H9 (cell line): ENCODE measurements around the gene MIS12. TPM values are rescaled to one million over a fixed set of nuclear protein-coding genes. Genes with fewer than 3 reads are reported as not detected.
A peak's percentile ranks its signal among the peaks of the same experiment; 100 is the strongest.

Source experiments
- DNase-seq: peaks from one replicate; pipeline ENCODE4 v3.0.0-alpha.2; 2017
- H2AFZ ChIP-seq: one replicate; pipeline ENCODE4 v1.6.1; 2013; ENCODE audit warnings: mild to moderate bottlenecking, low read length, control low read depth, moderate library complexity
- H2AK5ac ChIP-seq: 2 replicates; pipeline ENCODE4 v1.6.1; 2013; ENCODE audit warnings: low read length, control low read depth, mixed read lengths; ENCODE audit not compliant: insufficient read length
- H2BK120ac ChIP-seq: one replicate; pipeline ENCODE4 v1.6.1; 2013; ENCODE audit warnings: low read depth, mild to moderate bottlenecking, low read length, control low read depth, inconsistent platforms; ENCODE audit not compliant: poor library complexity, severe bottlenecking
- H2BK12ac ChIP-seq: 2 replicates; pipeline ENCODE4 v1.6.1; 2013; ENCODE audit warnings: low read length, control low read depth, mixed read lengths, low read depth; ENCODE audit not compliant: insufficient read length
- H2BK15ac ChIP-seq: 2 replicates; pipeline ENCODE4 v1.6.1; 2013; ENCODE audit warnings: low read depth, low read length, control low read depth
- H2BK20ac ChIP-seq: one replicate; pipeline ENCODE4 v1.6.1; 2013; ENCODE audit warnings: low read depth, mild to moderate bottlenecking, low read length, control low read depth, inconsistent platforms; ENCODE audit not compliant: poor library complexity, severe bottlenecking
- H2BK5ac ChIP-seq: 2 replicates; pipeline ENCODE4 v1.6.1; 2013; ENCODE audit warnings: low read length, control low read depth, mixed read lengths; ENCODE audit not compliant: insufficient read length
- H3K14ac ChIP-seq: 2 replicates; pipeline ENCODE4 v1.6.1; 2013; ENCODE audit warnings: low read length, control low read depth; ENCODE audit not compliant: insufficient read depth
- H3K18ac ChIP-seq: 2 replicates; pipeline ENCODE4 v1.6.1; 2013; ENCODE audit warnings: low read depth, mild to moderate bottlenecking, mixed read lengths, low read length, control low read depth; ENCODE audit not compliant: insufficient read length
- H3K23ac ChIP-seq: 2 replicates; pipeline ENCODE4 v1.6.1; 2013; ENCODE audit warnings: low read length, control low read depth, mixed read lengths, low read depth; ENCODE audit not compliant: insufficient read length
- H3K23me2 ChIP-seq: 2 replicates; pipeline ENCODE4 v1.6.1; 2013; ENCODE audit warnings: low read depth, mild to moderate bottlenecking, mixed read lengths, low read length, control low read depth; ENCODE audit not compliant: insufficient read length, poor library complexity, severe bottlenecking
- H3K27ac ChIP-seq: 2 replicates; pipeline ENCODE4 v1.5.1; 2013; ENCODE audit warnings: low read length, control low read depth, mixed read lengths, low read depth; ENCODE audit not compliant: insufficient read length
- H3K27me3 ChIP-seq: 2 replicates; pipeline ENCODE4 v1.6.1; 2013; ENCODE audit warnings: low read length, control low read depth, inconsistent platforms; ENCODE audit not compliant: insufficient read depth
- H3K4ac ChIP-seq: 2 replicates; pipeline ENCODE4 v1.6.1; 2013; ENCODE audit warnings: low read depth, mild to moderate bottlenecking, control low read depth, inconsistent platforms, low read length, moderate library complexity
- H3K4me1 ChIP-seq: 2 replicates; pipeline ENCODE4 v1.6.1; 2013; ENCODE audit warnings: low read length, control low read depth, inconsistent platforms; ENCODE audit not compliant: insufficient read depth
- H3K4me2 ChIP-seq: 2 replicates; pipeline ENCODE4 v1.6.1; 2013; ENCODE audit warnings: low read length, control low read depth, mixed read lengths; ENCODE audit not compliant: insufficient read length, insufficient read depth
- H3K56ac ChIP-seq: 2 replicates; pipeline ENCODE4 v1.6.1; 2013; ENCODE audit warnings: low read depth, mild to moderate bottlenecking, mixed read lengths, low read length, control low read depth; ENCODE audit not compliant: insufficient read length
- H3K79me1 ChIP-seq: 2 replicates; pipeline ENCODE4 v1.6.1; 2013; ENCODE audit warnings: low read depth, mild to moderate bottlenecking, moderate library complexity, low read length, control low read depth, inconsistent platforms; ENCODE audit not compliant: insufficient read depth, poor library complexity, severe bottlenecking
- H3K79me2 ChIP-seq: 2 replicates; pipeline ENCODE4 v1.6.1; 2013; ENCODE audit warnings: low read length, control low read depth, inconsistent platforms; ENCODE audit not compliant: insufficient read depth
- H3K9ac ChIP-seq: 2 replicates; pipeline ENCODE4 v1.6.1; 2013; ENCODE audit warnings: low read length, control low read depth, mixed read lengths; ENCODE audit not compliant: insufficient read length; ENCODE audit errors: extremely low read depth
- H3K9me3 ChIP-seq: one replicate; pipeline ENCODE4 v1.6.1; 2013; ENCODE audit warnings: low read depth, low read length, inconsistent platforms; ENCODE audit not compliant: control insufficient read depth
- H3T11ph ChIP-seq: one replicate; pipeline ENCODE4 v1.6.1; 2013; ENCODE audit warnings: mild to moderate bottlenecking, low read length, control low read depth, inconsistent platforms
- H4K20me1 ChIP-seq: one replicate; pipeline ENCODE4 v1.6.1; 2013; ENCODE audit not compliant: control insufficient read depth, insufficient read length, insufficient read depth
- H4K5ac ChIP-seq: 2 replicates; pipeline ENCODE4 v1.6.1; 2013; ENCODE audit warnings: low read depth, mild to moderate bottlenecking, mixed read lengths, low read length, control low read depth; ENCODE audit not compliant: insufficient read length
- H4K8ac ChIP-seq: replicated peaks from 2 replicates; pipeline ENCODE4 v1.6.1; 2013; ENCODE audit warnings: low read length, control low read depth, mixed read lengths, low read depth; ENCODE audit not compliant: insufficient read length
- H4K91ac ChIP-seq: 2 replicates; pipeline ENCODE4 v1.6.1; 2013; ENCODE audit warnings: low read depth, mild to moderate bottlenecking, moderate library complexity, mixed read lengths, low read length, control low read depth; ENCODE audit not compliant: insufficient read length
- H3K27ac Mint-ChIP-seq, 3 experiments: 2 replicates in 2 of 3; 3 replicates in 1 of 3; pipeline ENCODE4 v1.8.0; 2020 to 2021; ENCODE audit warnings: mixed read lengths in 3 of 3, mild to moderate bottlenecking in 1 of 3, moderate library complexity in 1 of 3
- H3K27me3 Mint-ChIP-seq: 2 replicates; pipeline ENCODE4 v1.8.0; 2021; ENCODE audit warnings: low read depth, mild to moderate bottlenecking, moderate library complexity, mixed read lengths
- H3K36me3 Mint-ChIP-seq, 3 experiments: 2 replicates in 2 of 3; 3 replicates in 1 of 3; pipeline ENCODE4 v1.8.0; 2020 to 2021; ENCODE audit warnings: low read depth in 3 of 3, mixed read lengths in 3 of 3; ENCODE audit not compliant: insufficient read depth in 1 of 3
- H3K4me1 Mint-ChIP-seq, 2 experiments: 2 replicates each; pipeline ENCODE4 v1.8.0; 2020; ENCODE audit warnings: mixed read lengths in 2 of 2
- H3K4me3 Mint-ChIP-seq, 2 experiments: 2 replicates in 1 of 2; 3 replicates in 1 of 2; pipeline ENCODE4 v1.8.0; 2020 to 2021; ENCODE audit warnings: mild to moderate bottlenecking in 2 of 2, mixed read lengths in 2 of 2, moderate library complexity in 1 of 2
- H3K9me3 Mint-ChIP-seq, 2 experiments: 2 replicates in 1 of 2; 3 replicates in 1 of 2; pipeline ENCODE4 v1.8.0; 2020; ENCODE audit warnings: mild to moderate bottlenecking in 2 of 2, mixed read lengths in 2 of 2, moderate library complexity in 1 of 2
- CTCF ChIP-seq: fragments of 200-600 bp; sonication (generic); conservative IDR thresholded peaks from 3 replicates; pipeline ENCODE4 v1.8.0; 2021; ENCODE audit warnings: antibody characterized with exemption, mild to moderate bottlenecking
- WGBS: extraction: QIAGEN DNeasy Blood & Tissue Kit; methylation state at CpG from one replicate; pipeline ENCODE4 v1.1.7; 2013; ENCODE audit warnings: missing lambda C conversion rate, low lambda C conversion rate, mixed read lengths; ENCODE audit not compliant: insufficient read length; ENCODE audit errors: extremely low coverage; 5-methylcytosine and 5-hydroxymethylcytosine counted together
- total RNA-seq: library from RNA; stranded (reverse); gene quantifications from 2 replicates; pipeline ENCODE4 v1.2.1, GENCODE V29; 2021

The MIS12 gene
- total RNA-seq, 1 experiment from 2014 or later: 30.7 TPM

GRCh38 chr17:5532581-5532980 lies 46.2 kb downstream of the MIS12 start:
- no peak overlapping the region for H3K4me3 Mint-ChIP-seq
- H2AK5ac ChIP-seq: no peak overlapping the region
- no peak overlapping the region for H3K9ac ChIP-seq
- H3K14ac ChIP-seq: no peak overlapping the region
- no peaks in the 10 kb centered on the region for H3K4me1 Mint-ChIP-seq
- no peaks in the 10 kb centered on the region for H4K20me1 ChIP-seq
- no peak for DNase-seq
- H2BK12ac ChIP-seq: no peak overlapping the region
- H4K5ac ChIP-seq: no peak overlapping the region
- no peaks in the 10 kb centered on the region for H3K79me1 ChIP-seq
- H3K56ac ChIP-seq: no peak overlapping the region
- TF ChIP-seq CTCF: no peak
- no peaks in the 10 kb centered on the region for H3K9me3 ChIP-seq
- H3K27me3 Mint-ChIP-seq: peaks cover 5% of the 10 kb centered on the region
- H3K18ac ChIP-seq: no peak overlapping the region
- no peak overlapping the region for H4K91ac ChIP-seq
- H3K4me1 ChIP-seq: no peaks in the 10 kb centered on the region
- H4K8ac ChIP-seq: no peak overlapping the region
- H3K23me2 ChIP-seq: no peaks in the 10 kb centered on the region
- H2AFZ ChIP-seq: no peak overlapping the region
- no peak overlapping the region for H3K27ac ChIP-seq
- no peak overlapping the region for H2BK20ac ChIP-seq
- no CpG with 5 or more reads among the region's 8 CpGs for WGBS
- no peaks in the 10 kb centered on the region for H3K79me2 ChIP-seq
- no peaks in the 10 kb centered on the region for H3K9me3 Mint-ChIP-seq
- H3K27ac Mint-ChIP-seq: peak overlapping the region in 1 of 3 experiments; percentile 53; a peak in 1 of 7 replicates
- no peak overlapping the region for H3K4ac ChIP-seq
- H2BK5ac ChIP-seq: no peak overlapping the region
- H2BK120ac ChIP-seq: no peak overlapping the region
- H3K23ac ChIP-seq: no peak overlapping the region
- no peaks in the 10 kb centered on the region for H3K36me3 Mint-ChIP-seq
- H3K27me3 ChIP-seq: no peaks in the 10 kb centered on the region
- no peak overlapping the region for H3K4me2 ChIP-seq
- H3T11ph ChIP-seq: no peak overlapping the region
- no peak overlapping the region for H2BK15ac ChIP-seq
